ENCODE data around the gene SRSF9.
"Not testable (repeated sequence)": the region's sequence is repeated elsewhere in the genome, so short reads cannot be mapped to it uniquely, and the experiment has no call there.

SRSF9 gene

GRCh38 chr12:120453060-120453750, 16.3 kb downstream of the SRSF9 start:
- no peak for TF ChIP-seq CTCF (IDR thresholded peaks at IDR 0.05; ENCODE audit: control insufficient read depth, insufficient read depth, low read depth, low read length, missing control alignments)
- no peak for DNase-seq (ENCODE audit: low read depth)
- no peak overlapping the region for H3K4me3 ChIP-seq (ENCODE audit: control insufficient read depth, low read depth, low read length)

- H3K4me3 ChIP-seq (ENCODE audit: control insufficient read depth, low read depth, low read length); DNase-seq (ENCODE audit: low read depth): not testable (repeated sequence)
Measured at GRCh38 chr12:120452524-120452923, 17.0 kb downstream of the SRSF9 start.

- DNase-seq (ENCODE audit: low read depth), result no peak
- no peak overlapping the region for H3K4me3 ChIP-seq (ENCODE audit: control insufficient read depth, low read depth, low read length)
- no peak for TF ChIP-seq CTCF (IDR thresholded peaks at IDR 0.05; ENCODE audit: control insufficient read depth, insufficient read depth, low read depth, low read length, missing control alignments)
Measured at GRCh38 chr12:120447992-120448391, 21.6 kb downstream of the SRSF9 start.

- not testable (repeated sequence) for DNase-seq (ENCODE audit: low read depth)
- peak overlapping the region; percentile 73 for H3K4me3 ChIP-seq (ENCODE audit: control insufficient read depth, low read depth, low read length)
Measured at GRCh38 chr12:120446844-120447178, 22.7 kb downstream of the SRSF9 start.

GRCh38 chr12:120445911-120446843, 23.4 kb downstream of the SRSF9 start, which contains the start of the genes GATC and TRIAP1:
TSS of gene GATC (plus strand) at chr12:120446444. CDS start at chr12:120446481, 37 bp downstream.
TSS of gene TRIAP1 (minus strand) at chr12:120446384. CDS start at chr12:120446372, 12 bp downstream.
- no peak for DNase-seq (ENCODE audit: low read depth)
- no peak for TF ChIP-seq CTCF (IDR thresholded peaks at IDR 0.05; ENCODE audit: control insufficient read depth, insufficient read depth, low read depth, low read length, missing control alignments)
- peak within 1 kb of the TSS; percentile 73 for H3K4me3 ChIP-seq (ENCODE audit: control insufficient read depth, low read depth, low read length)

GRCh38 chr12:120444676-120445075, 24.9 kb downstream of the SRSF9 start:
- no peak for DNase-seq (ENCODE audit: low read depth)
- no peak for TF ChIP-seq CTCF (IDR thresholded peaks at IDR 0.05; ENCODE audit: control insufficient read depth, insufficient read depth, low read depth, low read length, missing control alignments)
- H3K4me3 ChIP-seq (ENCODE audit: control insufficient read depth, low read depth, low read length), result no peak overlapping the region

- peak; percentile 66 for TF ChIP-seq CTCF (IDR thresholded peaks at IDR 0.05; ENCODE audit: control insufficient read depth, insufficient read depth, low read depth, low read length, missing control alignments)
- DNase-seq (ENCODE audit: low read depth), result no peak
- no peak overlapping the region for H3K4me3 ChIP-seq (ENCODE audit: control insufficient read depth, low read depth, low read length)
Measured at GRCh38 chr12:120439646-120440247, 29.8 kb downstream of the SRSF9 start.

Measured in AG09309 (cell line).